Muscle layer of duodenum (tissue), 2 donors: ENCODE results near the gene SND1.

Source experiments
- H3K27ac ChIP-seq: one replicate; pipeline ENCODE4 v1.7.0; 2013; ENCODE audit warnings: mild to moderate bottlenecking, low read length
- H3K27me3 ChIP-seq: one replicate; pipeline ENCODE4 v1.7.0; 2013; ENCODE audit warnings: low read depth, mild to moderate bottlenecking, control low read depth, low read length
- H3K36me3 ChIP-seq, 2 donors: one replicate each; pipeline ENCODE4 v1.7.0; 2013; ENCODE audit warnings: low read length in 2 of 2, control low read depth in 1 of 2, mild to moderate bottlenecking in 1 of 2; ENCODE audit not compliant: insufficient read depth in 2 of 2, control insufficient read depth in 1 of 2
- H3K4me1 ChIP-seq, 2 donors: one replicate each; pipeline ENCODE4 v1.7.0; 2013; ENCODE audit warnings: low read length in 2 of 2, mild to moderate bottlenecking in 2 of 2, control low read depth in 1 of 2, moderate library complexity in 1 of 2; ENCODE audit not compliant: insufficient read depth in 2 of 2, control insufficient read depth in 1 of 2
- H3K4me3 ChIP-seq, 2 donors: one replicate each; pipeline ENCODE4 v1.7.0; 2013; ENCODE audit warnings: low read length in 2 of 2, low read depth in 1 of 2, mild to moderate bottlenecking in 1 of 2
- H3K9me3 ChIP-seq, 2 donors: one replicate each; pipeline ENCODE4 v1.7.0; 2013; ENCODE audit warnings: low read length in 2 of 2, control low read depth in 1 of 2, mild to moderate bottlenecking in 1 of 2; ENCODE audit not compliant: control insufficient read depth in 1 of 2
- donor health status: healthy.

The SND1 gene

GRCh38 chr7:127905021-127905420 lies 253.0 kb downstream of the SND1 start:
- Histone ChIP-seq H3K4me1 (peaks cover 11 to 14% of the 10 kb centered on the region in 2 donors), H3K4me3 (no peak overlapping the region), H3K9me3 (no peaks in the 10 kb centered on the region), H3K27me3 (no peaks in the 10 kb centered on the region), H3K36me3 (no peaks in the 10 kb centered on the region), H3K27ac (no peak overlapping the region)

GRCh38 chr7:127905491-127906330 lies 253.7 kb downstream of the SND1 start:
- Histone ChIP-seq H3K36me3 (no peaks in the 10 kb centered on the region), H3K4me3 (no peak overlapping the region), H3K27ac (no peak overlapping the region)

DNA sequence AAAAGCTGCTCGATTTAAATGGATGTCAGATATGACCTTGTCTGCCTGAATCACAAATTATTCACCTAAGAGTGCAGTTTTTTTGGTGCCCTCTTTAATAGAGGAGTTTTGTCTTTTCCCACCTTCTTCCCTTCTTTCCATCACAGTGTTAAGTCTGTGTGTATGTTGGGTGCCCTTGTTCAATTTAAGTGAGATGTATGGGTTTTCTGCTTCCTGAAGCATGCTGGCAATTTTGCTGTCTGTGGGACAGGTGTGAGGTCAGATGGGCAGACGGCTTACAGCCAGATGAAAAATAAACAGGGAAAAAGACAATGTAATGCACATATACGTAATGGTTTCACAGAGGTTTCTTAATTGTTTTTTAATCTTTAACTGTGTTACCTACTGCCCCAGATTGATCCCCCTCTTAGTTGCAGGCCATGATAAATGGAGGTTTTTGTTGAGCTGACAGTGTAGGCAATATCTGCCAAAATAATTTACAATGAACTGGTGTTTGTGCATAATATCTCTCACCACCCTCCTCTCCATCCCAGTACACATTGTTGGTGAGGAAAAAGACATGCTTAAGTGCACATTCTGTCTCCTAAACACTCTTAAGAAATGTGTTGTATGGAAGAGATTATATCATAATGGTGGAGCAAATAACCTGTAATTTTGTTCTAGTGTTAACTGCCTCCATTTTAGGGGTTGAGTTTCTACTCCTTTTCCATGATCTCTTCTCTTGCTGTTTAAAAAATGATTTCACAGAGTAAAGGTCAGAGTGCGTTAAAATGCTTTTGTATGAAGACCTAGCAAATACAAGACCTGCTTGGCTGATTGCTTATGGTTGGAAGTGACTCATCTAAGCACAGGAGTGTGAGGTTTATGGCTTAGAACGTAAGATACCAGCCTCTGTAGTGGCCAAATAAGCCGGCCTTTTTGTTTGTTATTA lies 255.4 kb downstream of the SND1 start:
- Histone ChIP-seq H3K4me1 (peaks cover 3 to 4% of the 10 kb centered on the region in 2 donors), H3K4me3 (no peak overlapping the region), H3K36me3 (no peaks in the 10 kb centered on the region), H3K27ac (no peak overlapping the region), H3K27me3 (no peaks in the 10 kb centered on the region), H3K9me3 (no peaks in the 10 kb centered on the region)

More at GRCh38 chr7:127905491-127906330, 253.7 kb downstream of the SND1 start:
- Histone ChIP-seq H3K4me1 (peaks cover 7 to 11% of the 10 kb centered on the region in 2 donors), H3K27me3 (no peaks in the 10 kb centered on the region), H3K9me3 (no peaks in the 10 kb centered on the region)

DNA sequence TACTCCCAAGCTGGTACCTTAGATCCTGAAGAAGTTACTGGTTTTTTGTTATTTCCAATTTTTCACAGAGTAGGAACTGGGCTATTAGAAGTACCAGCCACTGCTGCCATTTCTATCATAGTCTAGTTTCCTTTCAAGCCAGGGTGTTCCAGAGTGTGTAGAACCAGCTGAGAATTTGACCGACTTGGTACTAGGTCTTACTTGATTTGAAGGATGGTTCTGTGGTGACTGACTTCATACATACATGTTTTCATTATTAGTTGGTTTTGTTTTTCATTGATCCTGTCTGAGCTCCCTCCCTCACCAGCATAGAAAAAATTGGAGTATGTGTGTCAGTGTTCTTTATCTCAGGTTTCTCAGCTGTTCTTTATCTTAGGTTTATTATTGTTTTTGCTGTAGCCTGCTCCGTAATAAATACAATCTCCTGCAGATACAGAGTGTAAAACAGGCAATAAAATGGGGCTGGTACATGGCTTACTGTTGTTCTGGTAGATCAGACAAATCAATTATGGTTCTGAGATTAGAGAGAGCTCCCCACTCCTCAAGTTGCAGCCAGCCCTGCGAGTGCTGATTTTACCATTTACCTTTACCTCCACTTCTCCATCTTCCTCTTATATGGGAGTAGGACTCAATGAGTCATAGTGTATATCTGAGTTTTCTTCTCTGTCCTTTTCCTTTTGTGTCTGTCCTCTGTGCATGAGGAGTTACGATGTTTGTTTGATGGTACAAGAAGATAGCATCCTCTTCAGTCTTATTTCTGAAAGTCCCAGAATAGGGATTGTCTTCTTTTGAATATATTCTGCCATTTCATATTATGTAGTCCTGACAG lies 256.6 kb downstream of the SND1 start:
- Histone ChIP-seq H3K4me1 (peaks cover 6 to 9% of the 10 kb centered on the region in 2 donors), H3K9me3 (no peaks in the 10 kb centered on the region), H3K4me3 (no peak overlapping the region), H3K27me3 (no peaks in the 10 kb centered on the region), H3K27ac (no peak overlapping the region), H3K36me3 (no peaks in the 10 kb centered on the region)

GRCh38 chr7:127909424-127910152 lies 257.6 kb downstream of the SND1 start:
- Histone ChIP-seq H3K27me3 (no peaks in the 10 kb centered on the region), H3K36me3 (no peaks in the 10 kb centered on the region), H3K4me3 (no peak overlapping the region), H3K9me3 (no peaks in the 10 kb centered on the region), H3K4me1 (peaks cover 10 to 12% of the 10 kb centered on the region in 2 donors), H3K27ac (no peak overlapping the region)

GRCh38 chr7:127910670-127911069 lies 258.7 kb downstream of the SND1 start:
- Histone ChIP-seq H3K4me1 (peaks cover 8 to 12% of the 10 kb centered on the region in 2 donors), H3K4me3 (no peak overlapping the region), H3K27ac (no peak overlapping the region), H3K27me3 (no peaks in the 10 kb centered on the region), H3K36me3 (no peaks in the 10 kb centered on the region), H3K9me3 (no peaks in the 10 kb centered on the region)

DNA sequence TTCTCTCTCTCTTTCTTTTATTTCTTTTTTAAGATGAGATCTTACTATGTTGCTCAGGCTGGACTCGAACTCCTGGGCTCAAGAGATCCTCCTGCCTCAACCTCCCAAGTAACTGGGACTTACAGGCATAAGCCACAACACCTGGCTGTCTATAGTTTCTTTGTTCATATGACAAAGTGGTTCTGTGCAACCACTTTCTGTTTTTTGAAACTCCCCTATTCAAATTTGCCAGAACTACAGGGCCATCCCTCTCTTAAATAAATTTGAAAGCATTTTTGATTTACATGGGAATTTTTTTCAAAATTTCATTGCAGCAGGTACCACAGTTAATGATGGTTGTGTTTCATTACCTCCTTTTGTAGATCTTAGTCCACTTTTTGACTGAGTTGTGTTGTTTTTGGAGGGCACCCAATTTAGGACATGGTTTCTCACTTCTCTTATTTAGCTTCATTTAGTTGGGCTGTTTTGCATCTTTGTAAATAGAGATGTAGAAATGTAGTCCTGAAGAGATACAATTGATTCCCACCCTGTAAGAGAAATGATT lies 260.0 kb downstream of the SND1 start:
- Histone ChIP-seq H3K27ac (no peak overlapping the region), H3K4me1 (peaks cover 8 to 11% of the 10 kb centered on the region in 2 donors), H3K36me3 (no peaks in the 10 kb centered on the region), H3K9me3 (no peaks in the 10 kb centered on the region), H3K4me3 (no peak overlapping the region), H3K27me3 (no peaks in the 10 kb centered on the region)

GRCh38 chr7:127912901-127913300 lies 260.9 kb downstream of the SND1 start:
- no peaks in the 10 kb centered on the region for H3K27me3 ChIP-seq
- no peaks in the 10 kb centered on the region for H3K36me3 ChIP-seq
- no peak overlapping the region for H3K4me3 ChIP-seq
- H3K9me3 ChIP-seq: no peaks in the 10 kb centered on the region
- peaks cover 8% of the 10 kb centered on the region in 2 donors for H3K4me1 ChIP-seq
- no peak overlapping the region for H3K27ac ChIP-seq

DNA sequence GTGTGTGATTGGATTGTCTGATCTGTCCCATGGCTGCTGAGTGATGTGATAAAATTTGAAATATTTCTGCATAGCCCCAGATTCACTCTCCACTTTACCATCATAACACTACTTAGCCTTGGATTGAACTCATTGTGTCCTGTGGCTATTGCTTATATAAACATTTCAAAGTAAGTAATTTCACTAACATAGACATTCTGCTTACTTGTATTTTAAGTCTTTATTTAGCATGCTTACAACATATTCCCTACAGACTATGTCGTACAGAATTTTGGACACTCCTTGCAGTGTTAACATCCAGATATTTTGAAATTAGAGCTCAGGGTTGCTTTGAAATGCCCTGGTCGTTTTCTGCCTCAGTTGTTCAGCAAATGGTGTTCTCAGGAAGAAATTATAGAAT lies 261.7 kb downstream of the SND1 start:
- no peaks in the 10 kb centered on the region for H3K36me3 ChIP-seq

GRCh38 chr7:127914693-127915092 lies 262.7 kb downstream of the SND1 start:
- Histone ChIP-seq H3K36me3 (no peaks in the 10 kb centered on the region), H3K27me3 (no peaks in the 10 kb centered on the region), H3K27ac (no peak overlapping the region), H3K4me1 (peaks cover 8% of the 10 kb centered on the region in 2 donors), H3K9me3 (no peaks in the 10 kb centered on the region), H3K4me3 (no peak overlapping the region)

More for the DNA sequence above, 261.7 kb downstream of the SND1 start:
- no peaks in the 10 kb centered on the region for H3K9me3 ChIP-seq
- H3K4me1 ChIP-seq: peaks cover 8% of the 10 kb centered on the region in 2 donors
- no peak overlapping the region for H3K27ac ChIP-seq
- H3K4me3 ChIP-seq: no peak overlapping the region
- H3K27me3 ChIP-seq: no peaks in the 10 kb centered on the region
